CD4-positive, alpha-beta T cell treated with Interferon gamma for 1 hour (primary cell): ENCODE measurements around the gene MT1M.

Experiments
- DNase-seq: peaks from one replicate; pipeline ENCODE4 v3.0.0-alpha.2; 2020

The MT1M gene

GRCh38 chr16:56679818-56680217, 47.4 kb downstream of the MT1M start:
- no peak for DNase-seq

- DNase-seq, result peak; percentile 85
These were observed 49.7 kb downstream of the MT1M start, which contains the start of gene MT1X for GRCh38 chr16:56681939-56682702. MT1X (plus strand) TSS chr16:56682470; CDS start chr16:56682541, 71 bp downstream.

GRCh38 chr16:56682703-56683397, 50.4 kb downstream of the MT1M start:
- no peak for DNase-seq
